MM.1S (cell line): ENCODE results near the gene DYRK3.
"Not testable (repeated sequence)": the region's sequence is repeated elsewhere in the genome, so short reads cannot be mapped to it uniquely, and the experiment has no call there.

Source experiments
- EZH2 ChIP-seq: fragments of 300-600 bp; sonication (generic); optimal IDR thresholded peaks from 2 replicates; pipeline ENCODE3; 2017; ENCODE audit warnings: low read depth, mild to moderate bottlenecking, antibody characterized with exemption, low read length, mixed read lengths
- EZH2phosphoT487 ChIP-seq: fragments of 300-600 bp; sonication (generic); IDR thresholded peaks from 2 replicates; pipeline ENCODE4 v1.6.1; 2018; ENCODE audit warnings: antibody characterized with exemption, low read length
- TF ChIP-seq, protein P1 (sequence below): fragments of 300-600 bp; sonication (generic); IDR thresholded peaks from 2 replicates; pipeline ENCODE4 v1.5.1; 2016; ENCODE audit warnings: antibody characterized with exemption, low read length, mixed read lengths

DNA sequence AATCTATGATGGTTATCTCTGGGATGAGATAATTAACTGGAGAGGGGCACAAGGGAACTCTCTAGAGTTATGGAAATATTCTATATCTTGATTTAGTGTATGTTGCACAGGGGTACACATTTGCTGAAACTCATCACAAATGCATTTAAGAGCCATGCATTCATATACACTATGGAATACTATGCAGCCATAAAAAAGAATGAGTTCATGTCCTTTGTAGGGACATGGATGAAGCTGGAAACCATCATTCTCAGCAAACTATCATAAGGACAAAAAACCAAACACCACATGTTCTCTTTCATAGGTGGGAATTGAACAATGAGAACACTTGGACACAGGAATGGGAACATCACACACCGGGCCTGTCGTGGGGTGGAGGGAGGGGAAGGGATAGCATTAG, 8.9 kb upstream of the DYRK3 start:
- TF ChIP-seq, protein P1, sequence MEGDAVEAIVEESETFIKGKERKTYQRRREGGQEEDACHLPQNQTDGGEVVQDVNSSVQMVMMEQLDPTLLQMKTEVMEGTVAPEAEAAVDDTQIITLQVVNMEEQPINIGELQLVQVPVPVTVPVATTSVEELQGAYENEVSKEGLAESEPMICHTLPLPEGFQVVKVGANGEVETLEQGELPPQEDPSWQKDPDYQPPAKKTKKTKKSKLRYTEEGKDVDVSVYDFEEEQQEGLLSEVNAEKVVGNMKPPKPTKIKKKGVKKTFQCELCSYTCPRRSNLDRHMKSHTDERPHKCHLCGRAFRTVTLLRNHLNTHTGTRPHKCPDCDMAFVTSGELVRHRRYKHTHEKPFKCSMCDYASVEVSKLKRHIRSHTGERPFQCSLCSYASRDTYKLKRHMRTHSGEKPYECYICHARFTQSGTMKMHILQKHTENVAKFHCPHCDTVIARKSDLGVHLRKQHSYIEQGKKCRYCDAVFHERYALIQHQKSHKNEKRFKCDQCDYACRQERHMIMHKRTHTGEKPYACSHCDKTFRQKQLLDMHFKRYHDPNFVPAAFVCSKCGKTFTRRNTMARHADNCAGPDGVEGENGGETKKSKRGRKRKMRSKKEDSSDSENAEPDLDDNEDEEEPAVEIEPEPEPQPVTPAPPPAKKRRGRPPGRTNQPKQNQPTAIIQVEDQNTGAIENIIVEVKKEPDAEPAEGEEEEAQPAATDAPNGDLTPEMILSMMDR, result not testable (repeated sequence)
- TF ChIP-seq EZH2, EZH2phosphoT487: not testable (repeated sequence)
